H1 (cell line): ENCODE measurements around the gene VARS2. TPM values are rescaled to one million over a fixed set of nuclear protein-coding genes. Genes with fewer than 3 reads are reported as not detected.

ENCODE experiments used
- CTCF ChIA-PET: fragments of 300-600 bp; sonication (Branson Sonifier 250); formaldehyde crosslinking; loops from one replicate; lab custom pipeline; 2021; ENCODE audit not compliant: partially characterized antibody; lab: Charles Lee
- POLR2A ChIA-PET: fragments of 300-600 bp; sonication (Branson Sonifier 250); formaldehyde crosslinking; loops from one replicate; lab custom pipeline; 2021; ENCODE audit warnings: inconsistent platforms; ENCODE audit not compliant: partially characterized antibody; lab: Charles Lee
- DNase-seq, 2 experiments: peaks; one replicate each; pipeline versions ENCODE4 v3.0.0 to v3.0.0-alpha.2; 2010 to 2022; ENCODE audit warnings: low spot score in 2 of 2, low read depth in 1 of 2, mixed read lengths in 1 of 2
- FAIRE-seq: peaks from 2 replicates; lab custom pipeline; 2011; peaks lifted over from hg19 to GRCh38; lab: Jason Lieb, UNC
- H2AFZ ChIP-seq: 2 replicates; pipeline ENCODE4 v1.8.1; 2012; ENCODE audit warnings: low read length, inconsistent platforms
- H2AK5ac ChIP-seq: 2 replicates; pipeline ENCODE4 v1.6.1; 2013; ENCODE audit warnings: low read depth, low read length
- H2BK120ac ChIP-seq: replicated peaks from 2 replicates; pipeline ENCODE3; 2013; ENCODE audit warnings: low read depth, low read length, inconsistent platforms
- H2BK12ac ChIP-seq: 2 replicates; pipeline ENCODE4 v1.6.1; 2013; ENCODE audit warnings: low read depth, low read length
- H2BK15ac ChIP-seq: 2 replicates; pipeline ENCODE4 v1.6.1; 2013; ENCODE audit warnings: low read length
- H2BK20ac ChIP-seq: 2 replicates; pipeline ENCODE4 v1.6.1; 2013; ENCODE audit warnings: low read length
- H2BK5ac ChIP-seq: 2 replicates; pipeline ENCODE4 v1.6.1; 2013; ENCODE audit warnings: low read depth, low read length
- H3K14ac ChIP-seq: 2 replicates; pipeline ENCODE4 v1.6.1; 2013; ENCODE audit warnings: inconsistent platforms; ENCODE audit not compliant: insufficient read length
- H3K18ac ChIP-seq: 2 replicates; pipeline ENCODE4 v1.6.1; 2013; ENCODE audit warnings: low read length; ENCODE audit errors: extremely low read depth
- H3K23ac ChIP-seq: 2 replicates; pipeline ENCODE4 v1.6.1; 2013; ENCODE audit warnings: inconsistent platforms; ENCODE audit not compliant: insufficient read length
- H3K23me2 ChIP-seq: 2 replicates; pipeline ENCODE4 v1.6.1; 2013; ENCODE audit warnings: low read depth, low read length
- H3K27ac ChIP-seq: 2 replicates; pipeline ENCODE4 v1.6.1; 2011; ENCODE audit warnings: low read depth, low read length, inconsistent platforms
- H3K27me3 ChIP-seq, 4 experiments: replicated peaks in 1 of 4; 1 replicate in 1 of 4; 2 replicates in 3 of 4; pipeline versions ENCODE4 v1.6.1 to v1.8.1; 2011 to 2013; ENCODE audit warnings: low read length in 3 of 4, mild to moderate bottlenecking in 3 of 4, inconsistent platforms in 2 of 4, mixed read lengths in 2 of 4, moderate library complexity in 1 of 4; ENCODE audit not compliant: control insufficient read depth in 3 of 4, insufficient read depth in 3 of 4; ENCODE audit errors: extremely low read depth in 1 of 4
- H3K36me3 ChIP-seq, 4 experiments: 2 replicates each; pipeline versions ENCODE4 v1.6.1 to v1.8.1; 2011 to 2013; ENCODE audit warnings: mild to moderate bottlenecking in 4 of 4, low read length in 3 of 4, moderate library complexity in 2 of 4, control low read depth in 1 of 4, inconsistent platforms in 1 of 4; ENCODE audit not compliant: insufficient read depth in 4 of 4, control insufficient read depth in 2 of 4
- H3K4ac ChIP-seq: replicated peaks from 2 replicates; pipeline ENCODE3; 2013; ENCODE audit warnings: low read length, low read depth, mixed read lengths, inconsistent platforms; ENCODE audit not compliant: insufficient read length
- H3K4me1 ChIP-seq, 4 experiments: replicated peaks in 1 of 4; 1 replicate in 1 of 4; 2 replicates in 3 of 4; pipeline versions ENCODE4 v1.6.1 to v1.8.1; 2011 to 2013; ENCODE audit warnings: low read length in 3 of 4, inconsistent platforms in 2 of 4, mixed read lengths in 1 of 4; ENCODE audit not compliant: insufficient read depth in 4 of 4, control insufficient read depth in 3 of 4
- H3K4me2 ChIP-seq, 2 experiments: 2 replicates each; pipeline versions ENCODE4 v1.6.1 to v1.8.1; 2011 to 2013; ENCODE audit warnings: low read depth in 2 of 2, low read length in 2 of 2, control low read depth in 1 of 2, inconsistent platforms in 1 of 2, mild to moderate bottlenecking in 1 of 2; ENCODE audit not compliant: insufficient read depth in 1 of 2
- H3K4me3 ChIP-seq, 4 experiments: fragments of 200-600, 300-600 bp in 1 of 4; sonication (generic), shearing (Covaris generic), sonication (Bioruptor Twin) in 1 of 4; 2 replicates each; pipeline versions ENCODE4 v1.5.1 to v1.8.1; 2011 to 2016; ENCODE audit warnings: low read length in 4 of 4, low read depth in 3 of 4, control low read depth in 2 of 4, inconsistent platforms in 2 of 4, mild to moderate bottlenecking in 2 of 4, mixed read lengths in 1 of 4, moderate library complexity in 1 of 4; ENCODE audit not compliant: insufficient read depth in 2 of 4; ENCODE audit errors: extremely low read depth in 1 of 4
- H3K56ac ChIP-seq: replicated peaks from 2 replicates; pipeline ENCODE3; 2013; ENCODE audit warnings: low read depth, mild to moderate bottlenecking, mixed read lengths, low read length, inconsistent platforms; ENCODE audit not compliant: insufficient read length
- H3K79me1 ChIP-seq: 2 replicates; pipeline ENCODE4 v1.6.1; 2013; ENCODE audit warnings: low read depth, low read length, control low read depth
- H3K79me2 ChIP-seq, 2 experiments: 2 replicates each; pipeline versions ENCODE4 v1.6.1 to v1.8.1; 2012 to 2013; ENCODE audit warnings: low read length in 2 of 2, mild to moderate bottlenecking in 2 of 2, inconsistent platforms in 1 of 2; ENCODE audit not compliant: insufficient read depth in 2 of 2, control insufficient read depth in 1 of 2
- H3K9ac ChIP-seq, 4 experiments: replicated peaks in 1 of 4; 1 replicate in 1 of 4; 2 replicates in 3 of 4; pipeline versions ENCODE4 v1.6.1 to v1.8.1; 2011 to 2013; ENCODE audit warnings: low read depth in 3 of 4, low read length in 3 of 4, control low read depth in 2 of 4, mild to moderate bottlenecking in 2 of 4, moderate library complexity in 2 of 4, inconsistent platforms in 1 of 4; ENCODE audit errors: extremely low read depth in 1 of 4
- H3K9me3 ChIP-seq, 2 experiments: 2 replicates each; pipeline versions ENCODE4 v1.6.1 to v1.8.1; 2012 to 2013; ENCODE audit warnings: mild to moderate bottlenecking in 2 of 2, moderate library complexity in 2 of 2, control low read depth in 1 of 2, inconsistent platforms in 1 of 2, low read depth in 1 of 2, low read length in 1 of 2, mixed read lengths in 1 of 2; ENCODE audit not compliant: insufficient read depth in 2 of 2
- H4K20me1 ChIP-seq, 2 experiments: replicated peaks in 1 of 2; 2 replicates each; pipeline versions ENCODE3 to v1.8.1; 2011 to 2013; ENCODE audit warnings: inconsistent platforms in 2 of 2, low read length in 2 of 2, mild to moderate bottlenecking in 1 of 2; ENCODE audit not compliant: insufficient read depth in 2 of 2, control insufficient read depth in 1 of 2
- H4K5ac ChIP-seq: 2 replicates; pipeline ENCODE4 v1.6.1; 2013; ENCODE audit warnings: low read length, low read depth, mixed read lengths, inconsistent platforms; ENCODE audit not compliant: insufficient read length
- H4K8ac ChIP-seq: 2 replicates; pipeline ENCODE4 v1.8.0; 2013; ENCODE audit warnings: mild to moderate bottlenecking, moderate library complexity, low read length, inconsistent platforms; ENCODE audit not compliant: insufficient read depth; ENCODE audit errors: extremely low read depth
- H4K91ac ChIP-seq: replicated peaks from 2 replicates; pipeline ENCODE3; 2013; ENCODE audit warnings: low read length, mixed read lengths, inconsistent platforms; ENCODE audit not compliant: insufficient read length
- ASH2L ChIP-seq: fragments of 200-600, 300-600 bp; sonication (generic); IDR thresholded peaks from one replicate; pipeline ENCODE4 v1.7.1; 2017; ENCODE audit warnings: low read length
- CTCF ChIP-seq, 3 experiments: IDR thresholded peaks; 1 replicate in 2 of 3; 2 replicates in 1 of 3; pipeline versions ENCODE4 v1.5.1 to v1.6.1; 2011; ENCODE audit warnings: low read length in 3 of 3, mild to moderate bottlenecking in 3 of 3, inconsistent platforms in 2 of 3, low read depth in 1 of 3, moderate library complexity in 1 of 3; ENCODE audit not compliant: insufficient read depth in 1 of 3; ENCODE audit errors: control extremely low read depth in 1 of 3
- HDAC2 ChIP-seq, 2 experiments: fragments of 300-600 bp in 1 of 2; sonication (generic) in 1 of 2; IDR thresholded peaks; 2 replicates each; pipeline ENCODE4 v1.6.1; 2011 to 2012; ENCODE audit warnings: low read depth in 2 of 2, low read length in 2 of 2, mild to moderate bottlenecking in 2 of 2, moderate library complexity in 2 of 2, borderline replicate concordance in 1 of 2, inconsistent platforms in 1 of 2
- MAFK ChIP-seq: IDR thresholded peaks from 2 replicates; pipeline ENCODE4 v1.6.1; 2012; ENCODE audit warnings: low read depth, mild to moderate bottlenecking, improper control_type of control experiment, low read length
- NANOG ChIP-seq: IDR thresholded peaks from 2 replicates; pipeline ENCODE4 v1.6.1; 2011; ENCODE audit warnings: low read length, low read depth, mild to moderate bottlenecking, inconsistent platforms; ENCODE audit not compliant: insufficient read depth, poor library complexity, severe bottlenecking
- NRF1 ChIP-seq: IDR thresholded peaks from 2 replicates; pipeline ENCODE4 v1.6.1; 2011; ENCODE audit warnings: mild to moderate bottlenecking, low read depth, low read length, improper control_type of control experiment
- RNF2 ChIP-seq: fragments of 200-900, 300-1000 bp; sonication (generic); IDR thresholded peaks from 2 replicates; pipeline ENCODE4 v1.7.1; 2016; ENCODE audit warnings: borderline replicate concordance, low read depth, mild to moderate bottlenecking, antibody characterized with exemption, low read length; ENCODE audit not compliant: poor library complexity, severe bottlenecking; ENCODE audit errors: missing control alignments
- SUZ12 ChIP-seq: fragments of 200-600 bp; sonication (generic); IDR thresholded peaks from 2 replicates; pipeline ENCODE4 v1.6.1; 2012; ENCODE audit warnings: mild to moderate bottlenecking, inconsistent platforms, low read length, moderate library complexity, mixed read lengths
- TAF7 ChIP-seq: optimal IDR thresholded peaks from 2 replicates; pipeline ENCODE3; 2011; ENCODE audit warnings: low read depth, mild to moderate bottlenecking, inconsistent platforms, low read length, moderate library complexity, borderline replicate concordance
- TCF12 ChIP-seq: IDR thresholded peaks from 2 replicates; pipeline ENCODE4 v1.6.1; 2011; ENCODE audit warnings: low read depth, mild to moderate bottlenecking, low read length
- WGBS, 2 experiments: shearing (Covaris generic) in 1 of 2; methylation state at CpG; one replicate each; pipeline versions ENCODE4 v1.1.6 to v1.1.7; 2013 to 2015; ENCODE audit warnings: low lambda C conversion rate in 2 of 2, mixed read lengths in 2 of 2, inconsistent platforms in 1 of 2, low coverage in 1 of 2, missing lambda C conversion rate in 1 of 2; ENCODE audit not compliant: insufficient replicate concordance in 2 of 2, insufficient coverage in 1 of 2, insufficient read length in 1 of 2; ENCODE audit errors: extremely low coverage in 1 of 2, missing lambda C conversion rate in 1 of 2; 5-methylcytosine and 5-hydroxymethylcytosine counted together
- polyA plus RNA-seq, 7 experiments: library from polyadenylated mRNA; depleted of rRNA in 3 of 7; stranded (reverse) in 5 of 7; unstranded in 2 of 7; fragments of >200 nt in 5 of 7; fragments of 200-250 nt in 2 of 7; gene quantifications; 1 replicate in 5 of 7; 2 replicates in 1 of 7; 4 replicates in 1 of 7; pipeline versions ENCODE4 v1.2.1 to v1.2.3, GENCODE V29; 2011 to 2013; ENCODE audit warnings: missing spikeins in 2 of 7, mixed read lengths in 2 of 7
- total RNA-seq: library from RNA; stranded (reverse); fragmentation: NEBNext Ultra II Directional; extraction: Animal tissue kit (Norgen Biotek cat#: 25700); gene quantifications from 2 replicates; pipeline ENCODE4 v1.2.1, GENCODE V29; 2021

The VARS2 gene
- total and polyA plus RNA-seq, 2 of the 8 experiments (the other 6 are each of a cell fraction or from before 2014, with no cell fraction given) = 26.8 to 47.7 TPM

DNA sequence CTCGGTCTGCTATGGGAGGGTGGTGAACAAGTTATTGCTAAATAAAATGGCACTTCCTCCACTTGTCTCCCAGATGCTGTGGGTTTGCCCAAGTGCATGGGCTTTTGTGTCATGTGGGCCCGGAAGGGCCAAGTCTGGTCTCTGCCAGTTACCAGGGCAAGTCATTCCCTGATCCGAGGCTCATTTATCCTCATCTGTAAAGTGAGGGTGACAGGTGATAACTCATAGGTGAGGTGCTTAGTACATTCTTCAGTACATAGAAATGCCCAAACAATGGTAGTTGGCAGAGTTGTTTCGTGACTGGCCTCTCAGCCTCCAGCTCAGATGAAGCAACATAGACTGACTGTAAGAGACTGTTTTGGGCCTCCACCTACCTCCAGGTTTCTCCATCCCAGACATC, 24.7 kb downstream of the VARS2 start:
- Histone ChIP-seq H3K36me3 (no peaks in the 10 kb centered on the region), H2BK20ac (peak overlapping the region; percentile 61; the same call in 1 of the 2 replicates), H3K23ac (no peak overlapping the region), H3K18ac (no peak overlapping the region; the same call in 1 of the 2 replicates), H3K4me3 (no peak overlapping the region), H2BK15ac (0 out of 2 replicates have a peak overlapping the region, but pooled peaks have one; percentile 18), H3K4me1 (peaks cover 6 to 11% (median 9%) of the 10 kb centered on the region in 4 experiments), H3K56ac (no peak overlapping the region), H4K8ac (no peak overlapping the region), H4K91ac (no peak overlapping the region), H2BK5ac (no peak overlapping the region), H3K14ac (no peak overlapping the region), H3K79me1 (no peaks in the 10 kb centered on the region), H3K9ac (no peak overlapping the region), H3K27ac (no peak overlapping the region), H3K79me2 (no peaks in the 10 kb centered on the region), H2AK5ac (no peak overlapping the region), H4K5ac (no peak overlapping the region), H4K20me1 (no peaks in the 10 kb centered on the region), H3K9me3 (no peaks in the 10 kb centered on the region), H2BK120ac (no peak overlapping the region), H3K23me2 (no peaks in the 10 kb centered on the region), H2AFZ (0 out of 2 replicates have a peak overlapping the region, but pooled peaks have one; percentile 8), H3K27me3 (no peaks in the 10 kb centered on the region; a peak in 1 of 7 replicates), H2BK12ac (no peak overlapping the region), H3K4ac (no peak overlapping the region), H3K4me2 (no peak overlapping the region)
- no peak for FAIRE-seq
- DNase-seq = no peak
- ChIA-PET POLR2A (no interaction called here), CTCF (interaction anchor here (0.7 to 6.5 kb wide), 8 partner anchors 9 to 348 kb away, joined by 3 to 52 read pairs (median 5); partner anchors contain the start of gene VARS2)
- 85% methylated on average over 4 of the region's 4 CpGs; no CpG with 5 or more reads in 1 of the 2 experiments for WGBS, 2 experiments
- TF ChIP-seq NANOG (no peak), ASH2L (no peak), HDAC2 (IDR thresholded peaks at IDR 0.05; ENCODE audit: borderline replicate concordance in 1 of 2, low read depth in 2 of 2, low read length in 2 of 2) (no peak), MAFK (no peak), TCF12 (no peak), TAF7 (no peak), CTCF (IDR thresholded peaks at IDR 0.05; ENCODE audit: control extremely low read depth in 1 of 3, insufficient read depth in 1 of 3, low read depth in 1 of 3, low read length in 3 of 3) (no peak), RNF2 (no peak), NRF1 (no peak), SUZ12 (no peak)
